T-cell (primary cell): ENCODE data around the gene PMPCB. TPM values are rescaled to one million over a fixed set of nuclear protein-coding genes. Genes with fewer than 3 reads are reported as not detected.
A peak's percentile ranks its signal among the peaks of the same experiment; 100 is the strongest.

Experiments used
- ATAC-seq, 4 experiments: fragments of 200-7000 bp in 3 of 4; fragments of 150-1000 bp in 1 of 4; cut with Tn5 transposase; replicated peaks in 1 of 4; 1 replicate in 3 of 4; 2 replicates in 1 of 4; pipeline ENCODE4 v1.10.0; 2021; ENCODE audit warnings: moderate library complexity in 3 of 4, mild to moderate bottlenecking in 2 of 4, moderate number of reproducible peaks in 1 of 4
- CTCF ChIA-PET, 2 donors: fragments of 300-600 bp; sonication (Branson Sonifier 250); formaldehyde crosslinking; loops; one replicate each; lab custom pipeline; 2022; ENCODE audit warnings: antibody characterized with exemption in 2 of 2; lab: Charles Lee
- POLR2A ChIA-PET, 2 donors: fragments of 300-600 bp; sonication (Branson Sonifier 250); formaldehyde crosslinking; loops; one replicate each; lab custom pipeline; 2022; ENCODE audit warnings: antibody characterized with exemption in 2 of 2; lab: Charles Lee
- DNase-seq, 35 experiments: peaks; one replicate each; pipeline versions ENCODE4 v3.0.0 to v3.0.0-alpha.2; 2013 to 2023
- H3K27ac ChIP-seq: one replicate; pipeline ENCODE4 v1.5.1; 2013; ENCODE audit warnings: low read length
- H3K27me3 ChIP-seq, 2 experiments: replicated peaks in 1 of 2; 1 replicate in 1 of 2; 2 replicates in 1 of 2; pipeline versions ENCODE4 v1.6.1 to v1.7.0; 2013; ENCODE audit warnings: low read length in 1 of 2, mixed read lengths in 1 of 2; ENCODE audit not compliant: control insufficient read depth in 2 of 2, insufficient read depth in 2 of 2; ENCODE audit errors: extremely low read depth in 1 of 2
- H3K36me3 ChIP-seq, 2 donors: 1 replicate in 1 of 2; 2 replicates in 1 of 2; pipeline versions ENCODE4 v1.6.1 to v1.7.0; 2013; ENCODE audit warnings: low read length in 1 of 2; ENCODE audit not compliant: control insufficient read depth in 2 of 2, insufficient read depth in 1 of 2; ENCODE audit errors: extremely low read depth in 1 of 2
- H3K4me1 ChIP-seq, 2 experiments: 1 replicate in 1 of 2; 2 replicates in 1 of 2; pipeline versions ENCODE4 v1.6.1 to v1.7.0; 2013; ENCODE audit warnings: low read length in 2 of 2, mixed read lengths in 1 of 2; ENCODE audit not compliant: insufficient read depth in 2 of 2, control insufficient read depth in 1 of 2; ENCODE audit errors: extremely low read depth in 1 of 2
- H3K4me3 ChIP-seq, 2 donors: 1 replicate in 1 of 2; 2 replicates in 1 of 2; pipeline versions ENCODE4 v1.5.1 to v1.7.0; 2013; ENCODE audit warnings: mild to moderate bottlenecking in 2 of 2, low read length in 1 of 2, moderate library complexity in 1 of 2; ENCODE audit not compliant: control insufficient read depth in 1 of 2; ENCODE audit errors: extremely low read depth in 1 of 2
- H3K9me3 ChIP-seq: 2 replicates; pipeline ENCODE4 v1.7.0; 2013
- H3K27ac Mint-ChIP-seq, 2 donors: one replicate each; pipeline ENCODE4 v1.8.0; 2020 to 2021; ENCODE audit warnings: mild to moderate bottlenecking in 2 of 2, mixed read lengths in 2 of 2
- H3K27me3 Mint-ChIP-seq, 2 donors: one replicate each; pipeline ENCODE4 v1.8.0; 2021 to 2022; ENCODE audit warnings: mixed read lengths in 2 of 2
- H3K36me3 Mint-ChIP-seq: one replicate; pipeline ENCODE4 v1.8.0; 2021; ENCODE audit warnings: mixed read lengths
- H3K4me1 Mint-ChIP-seq, 3 donors: one replicate each; pipeline ENCODE4 v1.8.0; 2020 to 2022; ENCODE audit warnings: mixed read lengths in 3 of 3, mild to moderate bottlenecking in 1 of 3
- H3K4me3 Mint-ChIP-seq, 3 donors: one replicate each; pipeline ENCODE4 v1.8.0; 2020 to 2022; ENCODE audit warnings: mild to moderate bottlenecking in 3 of 3, mixed read lengths in 3 of 3, moderate library complexity in 3 of 3
- H3K9me3 Mint-ChIP-seq, 3 donors: one replicate each; pipeline ENCODE4 v1.8.0; 2020 to 2022; ENCODE audit warnings: mixed read lengths in 3 of 3
- WGBS: methylation state at CpG from one replicate; pipeline ENCODE4 v1.1.5; 2013; ENCODE audit warnings: missing lambda C conversion rate; ENCODE audit not compliant: insufficient coverage; 5-methylcytosine and 5-hydroxymethylcytosine counted together
- total RNA-seq, 35 experiments: library from RNA in 6 of 35; stranded (reverse) in 6 of 35; fragments of 120-200 nt in 1 of 35; gene quantifications; one replicate each; pipeline versions ENCODE4 v1.2.1 to v1.2.4 and lab custom pipeline; 2013 to 2026

The PMPCB gene
- total RNA-seq, 5 donors from 2014 or later (not counting 1 experiment from before 2014, with no cell fraction given): 62.5 to 91.1 (median 66.2) TPM

- CTCF ChIA-PET: interaction anchor here in 1 of 2 donors (1.0 kb wide), 1 partner anchor 51 kb away, joined by 5 read pairs; the partner anchor contains the start of gene PMPCB
- Histone ChIP-seq H3K36me3 (peaks cover 0 to 19% of the 10 kb centered on the region in 2 donors), H3K27me3 (no peaks in the 10 kb centered on the region), H3K4me1 (peaks cover 17 to 19% of the 10 kb centered on the region in 2 experiments), H3K27ac (peak overlapping the region; percentile 92), H3K4me3 (peak overlapping the region; percentile 96), H3K9me3 (no peaks in the 10 kb centered on the region)
- peak in 1 of 35 experiments; percentile 11 for DNase-seq
- Mint-ChIP-seq H3K27me3 (no peaks in the 10 kb centered on the region), H3K9me3 (no peaks in the 10 kb centered on the region), H3K4me3 (peak overlapping the region; percentile 90 to 100 (median 95)), H3K4me1 (peaks cover 72 to 77% (median 77%) of the 10 kb centered on the region in 3 donors), H3K36me3 (peaks cover 13% of the 10 kb centered on the region), H3K27ac (peak overlapping the region; percentile 83 to 94)
- POLR2A ChIA-PET: no interaction called here
- 17% methylated on average over 1 of the region's 13 CpGs for WGBS
- no peak for ATAC-seq
Observed at GRCh38 chr7:103348452-103348851, 51.2 kb downstream of the PMPCB start.

GRCh38 chr7:103348959-103349358 lies 51.7 kb downstream of the PMPCB start:
- peaks cover 0 to 19% of the 10 kb centered on the region in 2 donors for H3K36me3 ChIP-seq
- peak overlapping the region; percentile 96 for H3K4me3 ChIP-seq
- no peak overlapping the region for H3K27ac ChIP-seq
- H3K9me3 Mint-ChIP-seq: no peaks in the 10 kb centered on the region
- DNase-seq (no peak), ATAC-seq (no peak)
- ChIA-PET CTCF (no interaction called here), POLR2A (no interaction called here)
- peaks cover 67 to 74% (median 72%) of the 10 kb centered on the region in 3 donors for H3K4me1 Mint-ChIP-seq
- H3K27ac Mint-ChIP-seq: peak overlapping the region in 1 of 2 donors; percentile 52
- H3K9me3 ChIP-seq: no peaks in the 10 kb centered on the region
- peak overlapping the region; percentile 90 to 100 (median 95) for H3K4me3 Mint-ChIP-seq
- WGBS: no CpG with 5 or more reads among the region's 2 CpGs
- H3K27me3 ChIP-seq: no peaks in the 10 kb centered on the region
- H3K4me1 ChIP-seq: peaks cover 13 to 15% of the 10 kb centered on the region in 2 experiments
- H3K27me3 Mint-ChIP-seq: no peaks in the 10 kb centered on the region
- H3K36me3 Mint-ChIP-seq: peaks cover 13% of the 10 kb centered on the region

GRCh38 chr7:103349805-103350204 lies 52.6 kb downstream of the PMPCB start:
- H3K4me3 ChIP-seq: no peak overlapping the region

More at GRCh38 chr7:103349805-103350204, 52.6 kb downstream of the PMPCB start:
- ChIA-PET CTCF (no interaction called here), POLR2A (no interaction called here)
- no CpG with 5 or more reads among the region's 1 CpG for WGBS
- Mint-ChIP-seq H3K36me3 (peaks cover 16% of the 10 kb centered on the region), H3K4me3 (peak overlapping the region; percentile 90 to 100 (median 95)), H3K4me1 (peaks cover 63 to 69% (median 69%) of the 10 kb centered on the region in 3 donors), H3K27me3 (no peaks in the 10 kb centered on the region), H3K27ac (peak overlapping the region; percentile 2 to 47), H3K9me3 (no peaks in the 10 kb centered on the region)
- DNase-seq: no peak
- no peaks in the 10 kb centered on the region for H3K9me3 ChIP-seq
- ATAC-seq: no peak
- no peak overlapping the region for H3K27ac ChIP-seq
- peaks cover 0 to 19% of the 10 kb centered on the region in 2 donors for H3K36me3 ChIP-seq
- H3K4me1 ChIP-seq: peaks cover 12 to 13% of the 10 kb centered on the region in 2 experiments
- H3K27me3 ChIP-seq: no peaks in the 10 kb centered on the region

Other genes with a start within 250 kb of the PMPCB start
- 1 to 10 TPM; 1.3 to 2.7 (median 1.4) TPM for gene FBXL13, start 222.6 kb upstream of the PMPCB start, total RNA-seq
- 10 to 100 TPM; 16.1 to 24.8 (median 22.8) TPM for gene ARMC10, start 222.3 kb upstream of the PMPCB start, total RNA-seq
- 10 to 100 TPM in 3 of 5 donors, 1 to 10 TPM in 2; 5.4 to 19.1 (median 15.8) TPM for gene NAPEPLD, start 148.3 kb upstream of the PMPCB start, total RNA-seq
- gene DNAJC2, start 47.3 kb downstream of the PMPCB start, total RNA-seq: 10 to 100 TPM; 34.5 to 57.6 (median 40.0) TPM
- 10 to 100 TPM; 61.8 to 72.6 (median 66.6) TPM for gene PSMC2, start 50.2 kb downstream of the PMPCB start, total RNA-seq
- under 1 TPM in 2 of 5 donors, not detected in 3; 0.22 to 0.23 TPM for gene SLC26A5, start 148.8 kb downstream of the PMPCB start, total RNA-seq